Nephron (organoid): ENCODE measurements around the gene GOLGA8N.
A peak's percentile ranks its signal among the peaks of the same experiment; 100 is the strongest.

ENCODE experiments used
- H3K27ac Mint-ChIP-seq, 3 experiments: 2 replicates each; pipeline ENCODE4 v1.8.0; 2020; ENCODE audit warnings: mixed read lengths in 3 of 3, mild to moderate bottlenecking in 2 of 3, moderate library complexity in 1 of 3
- H3K27me3 Mint-ChIP-seq: 2 replicates; pipeline ENCODE4 v1.8.0; 2021; ENCODE audit warnings: low read depth, mild to moderate bottlenecking, moderate library complexity, mixed read lengths
- H3K36me3 Mint-ChIP-seq: 2 replicates; pipeline ENCODE4 v1.8.0; 2020; ENCODE audit warnings: low read depth, mixed read lengths
- H3K4me1 Mint-ChIP-seq: 2 replicates; pipeline ENCODE4 v1.8.0; 2020; ENCODE audit warnings: mixed read lengths
- H3K4me3 Mint-ChIP-seq, 3 experiments: 2 replicates each; pipeline ENCODE4 v1.8.0; 2020; ENCODE audit warnings: mild to moderate bottlenecking in 3 of 3, mixed read lengths in 3 of 3, moderate library complexity in 2 of 3
- H3K9me3 Mint-ChIP-seq: 2 replicates; pipeline ENCODE4 v1.8.0; 2020; ENCODE audit warnings: mixed read lengths
- CTCF ChIP-seq, 3 experiments: fragments of 200-600 bp; sonication (generic); IDR thresholded peaks; one replicate each; pipeline ENCODE4 v1.5.0; 2021; ENCODE audit warnings: antibody characterized with exemption in 3 of 3; ENCODE audit not compliant: unreplicated experiment in 3 of 3

Gene GOLGA8N

GRCh38 chr15:32636410-32636809 lies 43.2 kb downstream of the GOLGA8N start:
- Mint-ChIP-seq H3K27me3 (no peaks in the 10 kb centered on the region), H3K4me3 (no peak overlapping the region), H3K4me1 (peaks cover 4% of the 10 kb centered on the region), H3K27ac (no peak overlapping the region), H3K36me3 (peaks cover 38% of the 10 kb centered on the region), H3K9me3 (no peaks in the 10 kb centered on the region)
- no peak for TF ChIP-seq CTCF (IDR thresholded peaks at IDR 0.05; ENCODE audit: unreplicated experiment in 3 of 3)

GRCh38 chr15:32636908-32637567 lies 43.8 kb downstream of the GOLGA8N start:
- no peak overlapping the region for H3K4me3 Mint-ChIP-seq

GRCh38 chr15:32637704-32638103 lies 44.4 kb downstream of the GOLGA8N start:
- peaks cover 12% of the 10 kb centered on the region for H3K4me1 Mint-ChIP-seq
- H3K27ac Mint-ChIP-seq = no peak overlapping the region
- TF ChIP-seq CTCF (IDR thresholded peaks at IDR 0.05; ENCODE audit: unreplicated experiment in 3 of 3) = no peak
- peaks cover 6% of the 10 kb centered on the region for H3K27me3 Mint-ChIP-seq
- H3K9me3 Mint-ChIP-seq = no peaks in the 10 kb centered on the region
- peaks cover 38% of the 10 kb centered on the region for H3K36me3 Mint-ChIP-seq
- H3K4me3 Mint-ChIP-seq = no peak overlapping the region

More at GRCh38 chr15:32636908-32637567, 43.8 kb downstream of the GOLGA8N start:
- Mint-ChIP-seq H3K27me3 (peaks cover 5% of the 10 kb centered on the region), H3K36me3 (peaks cover 38% of the 10 kb centered on the region), H3K4me1 (peaks cover 10% of the 10 kb centered on the region), H3K9me3 (no peaks in the 10 kb centered on the region), H3K27ac (no peak overlapping the region)
- no peak for TF ChIP-seq CTCF (IDR thresholded peaks at IDR 0.05; ENCODE audit: unreplicated experiment in 3 of 3)

- Mint-ChIP-seq H3K4me3 (peak within 1 kb of the TSS; percentile 83 to 87 (median 85)), H3K9me3 (no peaks in the 10 kb centered on the region), H3K27me3 (peaks cover 6% of the 10 kb centered on the region), H3K4me1 (peaks cover 27% of the 10 kb centered on the region), H3K36me3 (peaks cover 15% of the 10 kb centered on the region), H3K27ac (peak within 1 kb of the TSS; percentile 50 to 83 (median 79))
- TF ChIP-seq CTCF (IDR thresholded peaks at IDR 0.05; ENCODE audit: unreplicated experiment in 3 of 3) = no peak
These were observed 48.3 kb downstream of the GOLGA8N start, which contains the start of gene SCG5 for GRCh38 chr15:32641517-32642059. Gene SCG5 (plus strand): TSS chr15:32641710. CDS start chr15:32643593, 1,883 bp downstream.

- peaks cover 6% of the 10 kb centered on the region for H3K27me3 Mint-ChIP-seq
- H3K4me1 Mint-ChIP-seq = peaks cover 35% of the 10 kb centered on the region
- no peak for TF ChIP-seq CTCF (IDR thresholded peaks at IDR 0.05; ENCODE audit: unreplicated experiment in 3 of 3)
- H3K4me3 Mint-ChIP-seq = peak overlapping the region; percentile 34 to 53 (median 41)
- peak overlapping the region in 2 of 3 experiments; percentile 14 to 39 for H3K27ac Mint-ChIP-seq
- H3K36me3 Mint-ChIP-seq = peaks cover 4% of the 10 kb centered on the region
- H3K9me3 Mint-ChIP-seq = no peaks in the 10 kb centered on the region
These were observed 49.6 kb downstream of the GOLGA8N start for GRCh38 chr15:32642667-32643435.
